ENCODE data around the gene COG5.

GRCh38 chr7:107258737-107259136, 305.0 kb downstream of the COG5 start:
- TF ChIP-seq GATA2 (IDR thresholded peaks at IDR 0.05; ENCODE audit: low read depth, low read length) (no peak), GATA3 (IDR thresholded peaks at IDR 0.05; ENCODE audit: low read depth, low read length) (no peak)
